Astrocyte of the cerebellum (primary cell): ENCODE data around the gene CAPRIN1.
"Not testable (repeated sequence)": the region's sequence is repeated elsewhere in the genome, so short reads cannot be mapped to it uniquely, and the experiment has no call there.

Experiments
- DNase-seq: peaks from one replicate; pipeline ENCODE4 v3.0.0-alpha.2; 2011; ENCODE audit warnings: low read depth
- H3K4me3 ChIP-seq: 2 replicates; pipeline ENCODE4 v1.5.1; 2011; ENCODE audit warnings: mild to moderate bottlenecking, low read depth, low read length, moderate library complexity
- in situ Hi-C: cut with HindIII; loops from 2 replicates; pipeline ENCODE4 v1.10.0; 2017; ENCODE audit warnings: low sequenced_read_pairs
- TF ChIP-seq, protein P1 (sequence below): IDR thresholded peaks from 2 replicates; pipeline ENCODE4 v1.5.1; 2012; ENCODE audit warnings: low read length, low read depth, moderate library complexity, mild to moderate bottlenecking; ENCODE audit errors: missing control alignments

Gene CAPRIN1

DNA sequence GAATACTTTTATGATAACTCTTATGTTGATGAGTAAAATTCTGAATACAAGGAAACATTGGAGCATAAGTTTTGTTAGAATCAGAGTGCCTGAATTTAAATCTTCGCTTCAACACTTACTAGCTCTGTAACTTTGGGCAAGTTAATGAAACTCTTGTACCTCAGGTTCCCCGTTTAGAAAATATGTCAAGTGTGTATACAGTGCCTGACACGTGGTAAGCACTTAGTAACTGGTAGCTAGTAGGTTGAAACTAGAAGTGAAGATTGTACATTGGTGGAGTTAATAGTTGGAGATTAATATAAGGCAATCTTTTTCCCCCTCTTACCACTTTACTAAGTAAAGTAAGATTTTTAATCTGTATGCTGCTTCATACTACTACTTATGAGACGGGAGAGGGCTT, 29.1 kb downstream of the CAPRIN1 start:
- DNase-seq, result no peak
- H3K4me3 ChIP-seq, result no peak overlapping the region
- in situ Hi-C loops, result no loop called here
- TF ChIP-seq, protein P1, sequence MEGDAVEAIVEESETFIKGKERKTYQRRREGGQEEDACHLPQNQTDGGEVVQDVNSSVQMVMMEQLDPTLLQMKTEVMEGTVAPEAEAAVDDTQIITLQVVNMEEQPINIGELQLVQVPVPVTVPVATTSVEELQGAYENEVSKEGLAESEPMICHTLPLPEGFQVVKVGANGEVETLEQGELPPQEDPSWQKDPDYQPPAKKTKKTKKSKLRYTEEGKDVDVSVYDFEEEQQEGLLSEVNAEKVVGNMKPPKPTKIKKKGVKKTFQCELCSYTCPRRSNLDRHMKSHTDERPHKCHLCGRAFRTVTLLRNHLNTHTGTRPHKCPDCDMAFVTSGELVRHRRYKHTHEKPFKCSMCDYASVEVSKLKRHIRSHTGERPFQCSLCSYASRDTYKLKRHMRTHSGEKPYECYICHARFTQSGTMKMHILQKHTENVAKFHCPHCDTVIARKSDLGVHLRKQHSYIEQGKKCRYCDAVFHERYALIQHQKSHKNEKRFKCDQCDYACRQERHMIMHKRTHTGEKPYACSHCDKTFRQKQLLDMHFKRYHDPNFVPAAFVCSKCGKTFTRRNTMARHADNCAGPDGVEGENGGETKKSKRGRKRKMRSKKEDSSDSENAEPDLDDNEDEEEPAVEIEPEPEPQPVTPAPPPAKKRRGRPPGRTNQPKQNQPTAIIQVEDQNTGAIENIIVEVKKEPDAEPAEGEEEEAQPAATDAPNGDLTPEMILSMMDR, result no peak

DNA sequence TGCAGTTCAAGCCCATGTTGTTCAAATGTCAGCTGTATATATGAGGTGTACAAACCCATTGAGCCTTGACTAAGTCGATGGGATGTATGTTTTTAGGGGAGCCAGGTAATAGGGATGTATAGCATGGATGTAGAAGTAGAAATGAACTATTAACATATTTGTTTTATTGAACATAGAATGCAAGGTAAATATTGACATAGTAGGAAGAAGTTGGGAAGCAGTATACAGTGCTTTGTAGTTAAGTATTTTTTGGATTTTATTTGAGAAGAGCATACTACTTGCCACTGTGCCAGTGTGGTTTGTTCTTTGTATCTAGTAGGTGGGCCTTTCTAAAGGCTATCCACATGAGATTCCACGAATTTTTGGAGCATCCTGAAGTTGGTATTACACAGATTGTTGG, 33.1 kb downstream of the CAPRIN1 start:
- no peak overlapping the region for H3K4me3 ChIP-seq
- DNase-seq, result no peak
- in situ Hi-C loops, result no loop called here
- TF ChIP-seq, protein P1, result no peak

DNA sequence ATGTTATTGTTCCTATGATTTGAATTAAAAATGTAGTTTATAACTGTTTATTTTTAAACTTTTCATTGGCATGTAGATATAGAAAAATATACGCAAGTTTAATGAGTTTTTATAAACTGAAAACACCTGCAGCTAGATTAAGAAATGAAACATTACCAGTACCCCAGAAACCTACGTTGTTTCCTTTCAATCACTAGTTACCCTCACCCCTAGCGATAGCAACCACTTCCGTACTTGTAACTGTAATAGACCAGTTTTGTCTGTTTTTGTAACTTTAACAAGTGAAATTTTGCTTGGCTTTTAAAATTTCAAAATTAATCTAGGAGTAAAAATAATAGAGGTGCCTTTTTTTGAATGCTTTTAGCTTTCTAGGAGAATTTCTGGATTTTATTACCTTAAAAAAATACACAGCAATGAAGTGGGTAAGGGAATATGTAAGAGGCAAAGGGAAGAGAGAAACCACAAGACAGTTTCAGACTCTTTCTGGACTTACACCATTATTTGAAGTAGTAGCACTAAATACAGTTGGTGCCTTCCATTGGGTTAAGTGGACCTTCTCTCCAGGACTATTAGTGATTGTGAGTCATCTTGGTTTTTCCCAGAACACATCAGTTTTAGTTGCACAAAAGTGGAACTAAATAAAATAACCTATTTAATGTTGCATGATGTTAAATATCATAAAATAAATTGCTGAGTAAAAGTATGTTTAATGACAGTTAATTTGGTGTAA, 35.2 kb downstream of the CAPRIN1 start:
- in situ Hi-C loops, result no loop called here
- no peak overlapping the region for H3K4me3 ChIP-seq
- TF ChIP-seq, protein P1, result no peak
- no peak for DNase-seq

DNA sequence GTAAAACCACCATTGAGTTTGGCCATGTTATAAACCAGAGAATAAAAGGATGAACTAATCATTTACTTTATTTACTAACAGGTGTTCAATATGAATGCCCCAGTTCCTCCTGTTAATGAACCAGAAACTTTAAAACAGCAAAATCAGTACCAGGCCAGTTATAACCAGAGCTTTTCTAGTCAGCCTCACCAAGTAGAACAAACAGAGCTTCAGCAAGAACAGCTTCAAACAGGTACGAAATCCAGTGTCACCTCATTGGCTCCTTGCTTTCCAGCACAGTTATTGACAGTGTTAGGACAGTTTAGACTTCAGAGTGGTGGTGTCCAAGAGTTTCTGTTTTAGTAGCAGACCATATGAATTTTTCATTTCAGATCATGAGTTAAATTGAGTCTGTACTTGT, 40.3 kb downstream of the CAPRIN1 start:
- TF ChIP-seq, protein P1, result no peak
- no peak for DNase-seq
- in situ Hi-C loops, result no loop called here
- no peak overlapping the region for H3K4me3 ChIP-seq

DNA sequence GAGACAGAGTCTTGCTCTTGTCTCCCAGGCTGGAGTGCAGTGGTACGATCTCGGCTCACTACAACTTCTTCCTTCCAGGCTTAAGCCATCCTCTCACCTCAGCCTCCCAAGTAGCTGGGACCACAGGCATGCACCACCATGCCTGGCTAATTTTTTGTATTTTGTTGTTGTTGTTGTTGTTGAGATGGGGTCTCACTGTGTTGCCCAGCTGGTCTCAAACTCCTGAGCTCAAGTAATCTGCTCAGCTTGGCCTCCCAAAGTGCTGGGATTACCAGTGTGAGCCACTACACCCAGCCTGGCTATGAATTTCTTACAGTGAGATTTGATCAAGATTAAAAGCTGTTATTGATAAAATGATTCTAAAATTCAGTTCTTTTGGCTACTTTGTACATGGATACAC, 43.4 kb downstream of the CAPRIN1 start:
- in situ Hi-C loops, H3K4me3 ChIP-seq, DNase-seq: not testable (repeated sequence)

DNA sequence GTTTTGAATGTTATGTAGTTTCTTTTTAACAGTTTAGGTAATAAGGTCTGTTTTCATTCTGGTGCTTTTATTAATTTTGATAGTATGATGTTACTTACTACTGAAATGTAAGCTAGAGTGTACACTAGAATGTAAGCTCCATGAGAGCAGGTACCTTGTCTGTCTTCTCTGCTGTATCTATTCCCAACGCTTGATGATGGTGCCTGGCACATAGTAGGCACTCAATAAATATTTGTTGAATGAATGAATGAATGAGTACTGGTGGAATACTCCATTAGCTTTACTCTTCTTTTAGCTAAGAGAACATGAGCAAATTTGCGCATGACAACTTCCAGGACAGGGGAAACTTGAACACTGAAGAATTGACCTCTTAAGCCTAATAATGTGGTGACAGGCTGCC, 47.3 kb downstream of the CAPRIN1 start:
- in situ Hi-C loops, result no loop called here
- no peak for DNase-seq
- TF ChIP-seq, protein P1, result no peak
- H3K4me3 ChIP-seq, result no peak overlapping the region

DNA sequence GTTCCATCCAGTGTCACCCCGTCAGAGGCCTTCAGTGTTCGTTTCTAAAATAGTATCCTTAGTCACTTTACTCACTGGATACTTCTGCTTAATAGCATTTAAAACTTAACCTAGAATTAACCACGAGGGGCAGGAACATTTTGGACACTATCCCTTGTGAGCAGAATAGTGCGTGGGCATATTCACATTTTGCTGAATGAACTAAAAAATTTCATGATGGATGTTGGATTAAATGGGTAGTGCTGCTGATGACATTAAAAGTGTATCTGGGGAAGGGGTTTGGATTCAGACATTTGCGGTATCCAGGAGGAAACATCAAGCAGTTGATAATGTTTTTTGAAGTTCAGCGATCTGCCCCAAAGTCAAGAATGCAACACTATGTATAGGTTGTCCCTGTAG, 53.1 kb downstream of the CAPRIN1 start:
- TF ChIP-seq, protein P1, result no peak
- H3K4me3 ChIP-seq, result peak overlapping the region; percentile 88
- DNase-seq, result no peak
- in situ Hi-C loops, result loop anchor here (5.0 kb wide), 1 partner anchor 43 kb away; no protein-coding TSS in a partner anchor
